Loucy (cell line): Measurements from ENCODE around the gene PLCD3.
A peak's percentile ranks its signal among the peaks of the same experiment; 100 is the strongest.

Experiments
- H2AFZ ChIP-seq: fragments of 200-600 bp; sonication (generic); 2 replicates; pipeline ENCODE4 v1.6.0; 2016; ENCODE audit warnings: antibody characterized with exemption, mild to moderate bottlenecking, low read length, moderate library complexity
- H3F3A ChIP-seq: fragments of 200-600 bp; 2 replicates; pipeline ENCODE4 v1.6.0; 2016; ENCODE audit warnings: antibody characterized with exemption, low read depth, mild to moderate bottlenecking
- H3K27me3 ChIP-seq: fragments of 200-600 bp; sonication (generic); 2 replicates; pipeline ENCODE4 v1.6.1; 2014; ENCODE audit warnings: low read length, mild to moderate bottlenecking; ENCODE audit not compliant: insufficient read depth, poor library complexity, severe bottlenecking
- H3K36me3 ChIP-seq: fragments of 200-600 bp; sonication (generic); 2 replicates; pipeline ENCODE4 v1.6.1; 2016; ENCODE audit warnings: low read length; ENCODE audit not compliant: insufficient read depth
- H3K4me1 ChIP-seq: fragments of 200-600 bp; sonication (generic); 2 replicates; pipeline ENCODE4 v1.5.1; 2014; ENCODE audit warnings: low read length, mild to moderate bottlenecking; ENCODE audit not compliant: insufficient read depth, poor library complexity, severe bottlenecking
- H3K4me2 ChIP-seq: fragments of 200-600 bp; sonication (generic); 2 replicates; pipeline ENCODE4 v1.6.0; 2014; ENCODE audit warnings: antibody characterized with exemption, low read length, low read depth, mild to moderate bottlenecking; ENCODE audit not compliant: poor library complexity, severe bottlenecking
- H3K4me3 ChIP-seq: fragments of 200-600 bp; sonication (generic); 2 replicates; pipeline ENCODE4 v1.5.1; 2014; ENCODE audit warnings: low read length, mild to moderate bottlenecking, mixed read lengths; ENCODE audit not compliant: poor library complexity, severe bottlenecking
- H3K79me2 ChIP-seq: fragments of 200-600 bp; sonication (generic); 2 replicates; pipeline ENCODE4 v1.6.1; 2014; ENCODE audit warnings: low read length; ENCODE audit not compliant: insufficient read depth
- H3K9ac ChIP-seq: fragments of 200-600 bp; sonication (generic); 2 replicates; pipeline ENCODE4 v1.6.0; 2014; ENCODE audit warnings: mild to moderate bottlenecking, low read depth, low read length, moderate library complexity; ENCODE audit not compliant: poor library complexity, severe bottlenecking
- H3K9me2 ChIP-seq: fragments of 200-600 bp; sonication (generic); replicated peaks from 2 replicates; pipeline ENCODE4 v1.6.1; 2016; ENCODE audit warnings: low read depth, low read length, mixed read lengths
- H3K9me3 ChIP-seq: fragments of 200-600 bp; sonication (generic); 2 replicates; pipeline ENCODE4 v1.6.1; 2014; ENCODE audit warnings: mild to moderate bottlenecking, antibody characterized with exemption, low read length, low read depth; ENCODE audit not compliant: insufficient read depth
- H4K20me1 ChIP-seq: fragments of 200-600 bp; sonication (generic); 2 replicates; pipeline ENCODE4 v1.6.0; 2014; ENCODE audit warnings: antibody characterized with exemption, low read length, mild to moderate bottlenecking; ENCODE audit not compliant: insufficient read depth, poor library complexity, severe bottlenecking
- CTCF ChIP-seq: fragments of 200-600 bp; sonication (generic); conservative IDR thresholded peaks from 2 replicates; pipeline ENCODE4 v1.5.1; 2014; ENCODE audit warnings: mild to moderate bottlenecking, antibody characterized with exemption, low read length
- EZH2phosphoT487 ChIP-seq: fragments of 200-600 bp; IDR thresholded peaks from 2 replicates; pipeline ENCODE4 v1.6.1; 2018; ENCODE audit warnings: antibody characterized with exemption, mild to moderate bottlenecking, moderate library complexity, borderline replicate concordance

Gene PLCD3

GRCh38 chr17:45160447-45161287 lies 28.4 kb upstream of the PLCD3 start:
- peaks cover 34% of the 10 kb centered on the region for H3K4me1 ChIP-seq
- no peaks in the 10 kb centered on the region for H3F3A ChIP-seq
- peak; percentile 29 for TF ChIP-seq CTCF
- no peak for TF ChIP-seq EZH2phosphoT487
- peak overlapping the region; percentile 41; the same call in 1 of the 2 replicates for H2AFZ ChIP-seq
- H3K79me2 ChIP-seq, result peaks cover 35% of the 10 kb centered on the region
- peaks cover 4% of the 10 kb centered on the region for H4K20me1 ChIP-seq
- H3K36me3 ChIP-seq, result no peaks in the 10 kb centered on the region
- H3K9me3 ChIP-seq, result no peaks in the 10 kb centered on the region
- H3K9me2 ChIP-seq, result no peaks in the 10 kb centered on the region
- H3K4me3 ChIP-seq, result peak overlapping the region; percentile 77
- H3K4me2 ChIP-seq, result peak overlapping the region; percentile 89
- peak overlapping the region; percentile 97 for H3K9ac ChIP-seq
- H3K27me3 ChIP-seq, result peaks cover 4% of the 10 kb centered on the region

GRCh38 chr17:45156242-45156641 lies 23.9 kb upstream of the PLCD3 start:
- TF ChIP-seq CTCF (no peak), EZH2phosphoT487 (no peak)
- H3K4me3 ChIP-seq, result no peak overlapping the region
- H3K4me1 ChIP-seq, result peaks cover 21% of the 10 kb centered on the region
- H3K9ac ChIP-seq, result no peak overlapping the region
- H3K4me2 ChIP-seq, result no peak overlapping the region
- peaks cover 5% of the 10 kb centered on the region for H3F3A ChIP-seq
- H2AFZ ChIP-seq, result no peak overlapping the region
- H3K9me3 ChIP-seq, result no peaks in the 10 kb centered on the region
- no peaks in the 10 kb centered on the region for H3K9me2 ChIP-seq
- no peaks in the 10 kb centered on the region for H3K36me3 ChIP-seq
- peaks cover 33% of the 10 kb centered on the region for H3K79me2 ChIP-seq
- H4K20me1 ChIP-seq, result peaks cover 11% of the 10 kb centered on the region
- peaks cover 4% of the 10 kb centered on the region for H3K27me3 ChIP-seq

GRCh38 chr17:45155483-45155882 lies 23.2 kb upstream of the PLCD3 start:
- H4K20me1 ChIP-seq, result peaks cover 19% of the 10 kb centered on the region
- peaks cover 33% of the 10 kb centered on the region for H3K79me2 ChIP-seq
- no peaks in the 10 kb centered on the region for H3K36me3 ChIP-seq
- H3K9me3 ChIP-seq, result no peaks in the 10 kb centered on the region
- H3K4me1 ChIP-seq, result peaks cover 28% of the 10 kb centered on the region
- TF ChIP-seq EZH2phosphoT487 (no peak), CTCF (no peak)
- no peak overlapping the region for H3K4me3 ChIP-seq
- no peak overlapping the region for H3K4me2 ChIP-seq
- H3K27me3 ChIP-seq, result no peaks in the 10 kb centered on the region
- H3K9me2 ChIP-seq, result no peaks in the 10 kb centered on the region
- H2AFZ ChIP-seq, result no peak overlapping the region
- no peak overlapping the region for H3K9ac ChIP-seq
- peaks cover 6% of the 10 kb centered on the region for H3F3A ChIP-seq
